Bronchial smooth muscle cell (primary cell): ENCODE data around the gene TAS2R5. TPM values are rescaled to one million over a fixed set of nuclear protein-coding genes. Genes with fewer than 3 reads are reported as not detected.

Experiments used
- total RNA-seq: library from RNA; depleted of rRNA; stranded (reverse); fragments of >200 nt; gene quantifications from 2 replicates; pipeline ENCODE4 v1.2.1, GENCODE V29; 2014

The TAS2R5 gene
- 0.43 and 0.79 TPM in 2 replicates for total RNA-seq

GRCh38 chr7:141789917-141790316, at the start of gene TAS2R5:
TSS of gene TAS2R5 (plus strand) at chr7:141790217. CDS start at chr7:141790362, 145 bp downstream.

GRCh38 chr7:141763797-141764196, 26.2 kb upstream of the TAS2R5 start, which contains the start of gene TAS2R3:
TSS of gene TAS2R3 (plus strand) at chr7:141764097. CDS start at chr7:141764159, 62 bp downstream.

GRCh38 chr7:141776374-141776773, 13.6 kb upstream of the TAS2R5 start, which contains the start of gene TAS2R4:
TSS of gene TAS2R4 (plus strand) at chr7:141776674. CDS start at chr7:141778489, 1,815 bp downstream.

Other genes starting within 250 kb of the TAS2R5 start
- 11.6 and 15.8 TPM in 2 replicates for gene AGK, start 238.8 kb upstream of the TAS2R5 start, total RNA-seq
- gene DENND11, start 88.1 kb upstream of the TAS2R5 start, total RNA-seq: 5.7 and 9.6 TPM in 2 replicates
- gene WEE2, start 81.9 kb upstream of the TAS2R5 start, total RNA-seq: 0.17 TPM in 1 of 2 replicates, not detected in the other
- 158 and 165 TPM in 2 replicates for gene SSBP1, start 51.9 kb upstream of the TAS2R5 start, total RNA-seq
- gene TAS2R3, start 26.1 kb upstream of the TAS2R5 start, total RNA-seq: 1.3 and 1.5 TPM in 2 replicates
- gene TAS2R4, start 13.5 kb upstream of the TAS2R5 start, total RNA-seq: 0.79 and 1.3 TPM in 2 replicates
- gene PRSS37, start 51.3 kb downstream of the TAS2R5 start, total RNA-seq: not detected in 2 replicates
- not detected in 2 replicates for gene OR9A4, start 126.2 kb downstream of the TAS2R5 start, total RNA-seq
- gene CLEC5A, start 156.8 kb downstream of the TAS2R5 start, total RNA-seq: not detected in 2 replicates
- not detected in 2 replicates for gene TAS2R38, start 183.6 kb downstream of the TAS2R5 start, total RNA-seq
- gene MGAM, start 205.7 kb downstream of the TAS2R5 start, total RNA-seq: not detected in 2 replicates